Neural cell (in vitro differentiated cells): Measurements from ENCODE around the gene NAE1.

Experiments used
- EZH2 ChIP-seq: fragments of 200-600, 300-800 bp; shearing (Covaris generic), sonication (generic); IDR thresholded peaks from 2 replicates; pipeline ENCODE4 v1.6.1; 2014; ENCODE audit warnings: antibody characterized with exemption, low read length, borderline replicate concordance, mild to moderate bottlenecking; ENCODE audit not compliant: insufficient read depth, poor library complexity, severe bottlenecking
- POLR2AphosphoS5 ChIP-seq: IDR thresholded peaks from 2 replicates; pipeline ENCODE4 v1.6.1; 2012
- TF ChIP-seq, protein P1 (sequence below): fragments of 450-650 bp; IDR thresholded peaks from 2 replicates; pipeline ENCODE4 v1.5.1; 2014; ENCODE audit warnings: antibody characterized with exemption, mild to moderate bottlenecking, moderate library complexity; ENCODE audit not compliant: poor library complexity, severe bottlenecking
- TF ChIP-seq, protein P2 (sequence below): IDR thresholded peaks from 2 replicates; pipeline ENCODE4 v1.6.1; 2012; ENCODE audit warnings: borderline replicate concordance

DNA sequence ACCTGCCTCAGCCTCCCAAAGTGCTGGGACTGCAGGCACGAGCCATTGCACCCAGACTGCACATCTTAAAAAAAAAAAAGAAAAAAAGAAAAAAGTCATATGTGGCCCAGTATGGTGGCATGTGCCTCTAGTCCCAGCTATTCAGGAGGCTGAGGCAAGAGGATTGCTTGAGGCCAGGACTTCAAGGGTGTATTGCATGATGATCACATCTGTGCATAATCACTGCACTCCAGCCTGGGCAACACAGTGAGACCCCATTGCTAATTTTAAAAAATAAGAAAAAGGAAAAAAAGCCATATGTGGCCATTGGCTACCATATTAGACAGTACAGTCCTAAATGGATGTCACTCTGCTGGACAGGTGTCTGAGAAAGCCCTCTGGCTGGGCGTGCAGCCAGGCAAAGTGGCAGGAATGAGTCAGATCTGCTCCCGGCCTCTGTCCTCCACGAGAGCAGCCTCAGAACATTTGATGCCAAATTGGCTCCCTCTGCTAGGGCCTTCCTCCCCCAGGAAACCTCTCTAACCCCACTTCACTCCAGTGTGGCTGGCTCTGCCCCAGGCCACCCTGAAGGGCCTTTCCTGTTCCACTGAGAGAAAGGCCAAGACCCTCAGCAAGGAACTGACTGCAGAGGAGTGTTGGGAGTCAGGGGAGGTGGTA is 28.1 kb upstream of the NAE1 start:
- TF ChIP-seq, protein P1, sequence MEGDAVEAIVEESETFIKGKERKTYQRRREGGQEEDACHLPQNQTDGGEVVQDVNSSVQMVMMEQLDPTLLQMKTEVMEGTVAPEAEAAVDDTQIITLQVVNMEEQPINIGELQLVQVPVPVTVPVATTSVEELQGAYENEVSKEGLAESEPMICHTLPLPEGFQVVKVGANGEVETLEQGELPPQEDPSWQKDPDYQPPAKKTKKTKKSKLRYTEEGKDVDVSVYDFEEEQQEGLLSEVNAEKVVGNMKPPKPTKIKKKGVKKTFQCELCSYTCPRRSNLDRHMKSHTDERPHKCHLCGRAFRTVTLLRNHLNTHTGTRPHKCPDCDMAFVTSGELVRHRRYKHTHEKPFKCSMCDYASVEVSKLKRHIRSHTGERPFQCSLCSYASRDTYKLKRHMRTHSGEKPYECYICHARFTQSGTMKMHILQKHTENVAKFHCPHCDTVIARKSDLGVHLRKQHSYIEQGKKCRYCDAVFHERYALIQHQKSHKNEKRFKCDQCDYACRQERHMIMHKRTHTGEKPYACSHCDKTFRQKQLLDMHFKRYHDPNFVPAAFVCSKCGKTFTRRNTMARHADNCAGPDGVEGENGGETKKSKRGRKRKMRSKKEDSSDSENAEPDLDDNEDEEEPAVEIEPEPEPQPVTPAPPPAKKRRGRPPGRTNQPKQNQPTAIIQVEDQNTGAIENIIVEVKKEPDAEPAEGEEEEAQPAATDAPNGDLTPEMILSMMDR: no peak
- TF ChIP-seq POLR2AphosphoS5 (no peak), EZH2 (no peak)
- TF ChIP-seq, protein P2, sequence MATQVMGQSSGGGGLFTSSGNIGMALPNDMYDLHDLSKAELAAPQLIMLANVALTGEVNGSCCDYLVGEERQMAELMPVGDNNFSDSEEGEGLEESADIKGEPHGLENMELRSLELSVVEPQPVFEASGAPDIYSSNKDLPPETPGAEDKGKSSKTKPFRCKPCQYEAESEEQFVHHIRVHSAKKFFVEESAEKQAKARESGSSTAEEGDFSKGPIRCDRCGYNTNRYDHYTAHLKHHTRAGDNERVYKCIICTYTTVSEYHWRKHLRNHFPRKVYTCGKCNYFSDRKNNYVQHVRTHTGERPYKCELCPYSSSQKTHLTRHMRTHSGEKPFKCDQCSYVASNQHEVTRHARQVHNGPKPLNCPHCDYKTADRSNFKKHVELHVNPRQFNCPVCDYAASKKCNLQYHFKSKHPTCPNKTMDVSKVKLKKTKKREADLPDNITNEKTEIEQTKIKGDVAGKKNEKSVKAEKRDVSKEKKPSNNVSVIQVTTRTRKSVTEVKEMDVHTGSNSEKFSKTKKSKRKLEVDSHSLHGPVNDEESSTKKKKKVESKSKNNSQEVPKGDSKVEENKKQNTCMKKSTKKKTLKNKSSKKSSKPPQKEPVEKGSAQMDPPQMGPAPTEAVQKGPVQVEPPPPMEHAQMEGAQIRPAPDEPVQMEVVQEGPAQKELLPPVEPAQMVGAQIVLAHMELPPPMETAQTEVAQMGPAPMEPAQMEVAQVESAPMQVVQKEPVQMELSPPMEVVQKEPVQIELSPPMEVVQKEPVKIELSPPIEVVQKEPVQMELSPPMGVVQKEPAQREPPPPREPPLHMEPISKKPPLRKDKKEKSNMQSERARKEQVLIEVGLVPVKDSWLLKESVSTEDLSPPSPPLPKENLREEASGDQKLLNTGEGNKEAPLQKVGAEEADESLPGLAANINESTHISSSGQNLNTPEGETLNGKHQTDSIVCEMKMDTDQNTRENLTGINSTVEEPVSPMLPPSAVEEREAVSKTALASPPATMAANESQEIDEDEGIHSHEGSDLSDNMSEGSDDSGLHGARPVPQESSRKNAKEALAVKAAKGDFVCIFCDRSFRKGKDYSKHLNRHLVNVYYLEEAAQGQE: no peak
